ENCODE results near the gene FBXL17. TPM values are rescaled to one million over a fixed set of nuclear protein-coding genes. Genes with fewer than 3 reads are reported as not detected.

Gene FBXL17
- total RNA-seq, 1 experiment from 2014 or later: 3.5 TPM

DNA sequence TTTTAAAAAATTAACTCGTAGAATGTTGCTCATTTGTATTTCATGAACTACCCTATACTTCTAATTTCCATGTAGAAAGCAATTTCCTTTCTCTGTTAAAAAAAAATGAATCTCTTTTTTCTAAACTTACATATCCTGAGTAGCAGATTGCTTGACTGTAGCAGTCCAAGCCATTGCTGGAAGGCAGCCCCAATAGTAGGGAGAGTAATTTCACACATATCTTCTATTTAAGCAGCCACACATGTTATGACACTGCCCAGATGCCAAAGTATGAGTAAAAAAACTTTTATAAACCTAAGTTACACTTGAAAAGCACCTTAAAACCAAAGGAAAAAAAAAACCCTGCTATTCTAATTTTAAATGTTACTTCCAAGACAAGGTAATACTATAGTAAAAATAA, 69.6 kb downstream of the FBXL17 start (continued):
- TF ChIP-seq ATF2 (CRISPR knock-in tag; IDR thresholded peaks at IDR 0.05; ENCODE audit: borderline replicate concordance, low read depth) (no peak), ZNF396 (CRISPR knock-in tag; IDR thresholded peaks at IDR 0.05; ENCODE audit: borderline replicate concordance) (no peak), CBFB (CRISPR knock-in tag; IDR thresholded peaks at IDR 0.05; ENCODE audit: low read depth) (no peak), ZNF532 (CRISPR knock-in tag; IDR thresholded peaks at IDR 0.05; ENCODE audit: borderline replicate concordance) (no peak)

- DNase-seq (ENCODE audit: low spot score) (no peak), ATAC-seq (no peak)
- Mint-ChIP-seq H3K9me3 (no peaks in the 10 kb centered on the region), H3K27ac (no peak overlapping the region), H3K36me3 (no peaks in the 10 kb centered on the region), H3K4me1 (peaks cover 3% of the 10 kb centered on the region; the same call in 1 of the 2 replicates), H3K27me3 (ENCODE audit: low read depth) (no peaks in the 10 kb centered on the region), H3K4me3 (no peak overlapping the region)
- ChIA-PET CTCF (interaction anchor here (1.2 kb wide), 1 partner anchor 51 kb away, joined by 5 read pairs; no protein-coding TSS in a partner anchor), POLR2A (no interaction called here)
- TF ChIP-seq NFATC4 (CRISPR knock-in tag; IDR thresholded peaks at IDR 0.05): no peak
- no peak for TF ChIP-seq ATF2 (CRISPR knock-in tag; IDR thresholded peaks at IDR 0.05; ENCODE audit: borderline replicate concordance, low read depth)
- TF ChIP-seq ZNF396 (CRISPR knock-in tag; IDR thresholded peaks at IDR 0.05; ENCODE audit: borderline replicate concordance): no peak
- no peak for TF ChIP-seq NR2C2 (CRISPR knock-in tag; IDR thresholded peaks at IDR 0.05)
- TF ChIP-seq, protein P1, sequence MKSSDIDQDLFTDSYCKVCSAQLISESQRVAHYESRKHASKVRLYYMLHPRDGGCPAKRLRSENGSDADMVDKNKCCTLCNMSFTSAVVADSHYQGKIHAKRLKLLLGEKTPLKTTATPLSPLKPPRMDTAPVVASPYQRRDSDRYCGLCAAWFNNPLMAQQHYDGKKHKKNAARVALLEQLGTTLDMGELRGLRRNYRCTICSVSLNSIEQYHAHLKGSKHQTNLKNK (CRISPR knock-in tag; IDR thresholded peaks at IDR 0.05): no peak
- TF ChIP-seq, protein P2, sequence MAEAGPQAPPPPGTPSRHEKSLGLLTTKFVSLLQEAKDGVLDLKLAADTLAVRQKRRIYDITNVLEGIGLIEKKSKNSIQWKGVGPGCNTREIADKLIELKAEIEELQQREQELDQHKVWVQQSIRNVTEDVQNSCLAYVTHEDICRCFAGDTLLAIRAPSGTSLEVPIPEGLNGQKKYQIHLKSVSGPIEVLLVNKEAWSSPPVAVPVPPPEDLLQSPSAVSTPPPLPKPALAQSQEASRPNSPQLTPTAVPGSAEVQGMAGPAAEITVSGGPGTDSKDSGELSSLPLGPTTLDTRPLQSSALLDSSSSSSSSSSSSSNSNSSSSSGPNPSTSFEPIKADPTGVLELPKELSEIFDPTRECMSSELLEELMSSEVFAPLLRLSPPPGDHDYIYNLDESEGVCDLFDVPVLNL (CRISPR knock-in tag; IDR thresholded peaks at IDR 0.05; ENCODE audit: borderline replicate concordance, low read depth): no peak
- TF ChIP-seq, protein P3, sequence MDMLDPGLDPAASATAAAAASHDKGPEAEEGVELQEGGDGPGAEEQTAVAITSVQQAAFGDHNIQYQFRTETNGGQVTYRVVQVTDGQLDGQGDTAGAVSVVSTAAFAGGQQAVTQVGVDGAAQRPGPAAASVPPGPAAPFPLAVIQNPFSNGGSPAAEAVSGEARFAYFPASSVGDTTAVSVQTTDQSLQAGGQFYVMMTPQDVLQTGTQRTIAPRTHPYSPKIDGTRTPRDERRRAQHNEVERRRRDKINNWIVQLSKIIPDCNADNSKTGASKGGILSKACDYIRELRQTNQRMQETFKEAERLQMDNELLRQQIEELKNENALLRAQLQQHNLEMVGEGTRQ (CRISPR knock-in tag; IDR thresholded peaks at IDR 0.05): no peak
Observed at GRCh38 chr5:108311682-108312081, 70.2 kb downstream of the FBXL17 start.

DNA sequence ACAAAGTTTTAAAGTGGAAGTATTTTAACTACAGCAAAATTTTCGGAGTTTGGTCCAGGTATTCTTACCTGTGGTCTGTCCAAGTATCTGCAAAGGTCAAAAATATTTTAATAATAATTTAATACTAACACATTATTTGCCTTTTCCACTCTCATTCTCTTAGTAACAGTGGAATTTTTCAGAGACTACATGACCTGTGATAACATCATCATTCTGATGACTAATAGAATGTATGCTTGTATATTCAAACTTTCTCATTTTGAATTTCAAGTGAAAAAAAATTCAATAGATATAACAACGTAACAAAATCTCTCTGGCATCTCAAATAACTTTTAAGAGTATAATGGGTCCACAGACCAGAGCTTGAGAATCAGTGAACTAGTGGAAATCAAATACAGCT, 78.3 kb downstream of the FBXL17 start:
- TF ChIP-seq E2F5 (CRISPR knock-in tag; IDR thresholded peaks at IDR 0.05): no peak
- Mint-ChIP-seq H3K4me3 (no peak overlapping the region), H3K27me3 (ENCODE audit: low read depth) (no peaks in the 10 kb centered on the region), H3K9me3 (no peaks in the 10 kb centered on the region), H3K27ac (no peak overlapping the region), H3K36me3 (no peaks in the 10 kb centered on the region), H3K4me1 (no peaks in the 10 kb centered on the region)
- CTCF ChIA-PET: interaction anchor here (1.8 kb wide), 1 partner anchor 43 kb away, joined by 5 read pairs; no protein-coding TSS in a partner anchor
- POLR2A ChIA-PET: interaction anchor here (0.5 kb wide), 1 partner anchor 911 kb away, joined by 3 read pairs; no protein-coding TSS in a partner anchor
- DNase-seq (ENCODE audit: low spot score) (no peak), ATAC-seq (no peak)

Data from WTC11 (cell line).